SK-N-SH treated with all-trans-retinoic acid at 6 μM for 48 hours (cell line): ENCODE measurements around the gene MAK.

Source experiments
- ATAC-seq: fragments of 200-7000 bp; cut with Tn5 transposase; 3 replicates; pipeline ENCODE4 v1.9.1; 2020; ENCODE audit warnings: mild to moderate bottlenecking, moderate library complexity
- ARNTL ChIP-seq: fragments of 450-650 bp; formaldehyde crosslinking; IDR thresholded peaks from 2 replicates; pipeline ENCODE4 v1.5.0; 2020; ENCODE audit warnings: low read depth, mild to moderate bottlenecking, moderate library complexity, borderline replicate concordance
- BACH2 ChIP-seq: fragments of 250-450 bp; sonication (Bioruptor Pico); IDR thresholded peaks from 2 replicates; pipeline ENCODE4 v1.9.0; 2021; ENCODE audit warnings: mild to moderate bottlenecking, borderline replicate concordance
- CREB5 ChIP-seq: fragments of 250-450 bp; sonication (Bioruptor Pico); IDR thresholded peaks from 2 replicates; pipeline ENCODE4 v1.5.1; 2020; ENCODE audit warnings: low read depth, mild to moderate bottlenecking, moderate library complexity
- CSDC2 ChIP-seq: fragments of 250-450 bp; sonication (Bioruptor Pico); IDR thresholded peaks from 2 replicates; pipeline ENCODE4 v1.5.0; 2020; ENCODE audit warnings: mild to moderate bottlenecking, moderate library complexity
- CSRNP3 ChIP-seq: fragments of 250-450 bp; sonication (Bioruptor Pico); IDR thresholded peaks from 2 replicates; pipeline ENCODE4 v1.5.1; 2021; ENCODE audit warnings: mild to moderate bottlenecking, moderate library complexity
- ESRRG ChIP-seq: fragments of 250-450 bp; sonication (Bioruptor Pico); IDR thresholded peaks from 2 replicates; pipeline ENCODE4 v1.6.1; 2021; ENCODE audit warnings: mild to moderate bottlenecking
- GLIS3 ChIP-seq: fragments of 250-450 bp; sonication (Bioruptor Pico); IDR thresholded peaks from 2 replicates; pipeline ENCODE4 v1.5.0; 2020; ENCODE audit warnings: mild to moderate bottlenecking, moderate library complexity
- ISL1 ChIP-seq: fragments of 250-450 bp; sonication (Bioruptor Pico); IDR thresholded peaks from 2 replicates; pipeline ENCODE4 v2.1.2; 2022; ENCODE audit warnings: mild to moderate bottlenecking, moderate library complexity
- OSR1 ChIP-seq: fragments of 250-450 bp; sonication (Bioruptor Pico); IDR thresholded peaks from 2 replicates; pipeline ENCODE4 v1.8.0; 2022; ENCODE audit warnings: moderate library complexity, mild to moderate bottlenecking, inconsistent platforms
- PPARA ChIP-seq: fragments of 250-450 bp; sonication (Bioruptor Pico); IDR thresholded peaks from 2 replicates; pipeline ENCODE4 v1.5.0; 2020; ENCODE audit warnings: mild to moderate bottlenecking, borderline replicate concordance
- RARB ChIP-seq: fragments of 250-450 bp; sonication (Bioruptor Pico); IDR thresholded peaks from 2 replicates; pipeline ENCODE4 v1.8.0; 2021; ENCODE audit warnings: mild to moderate bottlenecking, moderate library complexity
- SNAI2 ChIP-seq: fragments of 250-450 bp; sonication (Bioruptor Pico); IDR thresholded peaks from 2 replicates; pipeline ENCODE4 v1.5.0; 2020; ENCODE audit warnings: mild to moderate bottlenecking, moderate library complexity
- TCF4 ChIP-seq: fragments of 250-450 bp; sonication (Bioruptor Pico); IDR thresholded peaks from 2 replicates; pipeline ENCODE4 v1.8.0; 2021; ENCODE audit warnings: mild to moderate bottlenecking, moderate library complexity, borderline replicate concordance
- TOX ChIP-seq: fragments of 250-450 bp; sonication (Bioruptor Pico); IDR thresholded peaks from 2 replicates; pipeline ENCODE4 v1.8.0; 2021; ENCODE audit warnings: mild to moderate bottlenecking, moderate library complexity, borderline replicate concordance
- ZC3H10 ChIP-seq: fragments of 250-450 bp; sonication (Bioruptor Pico); IDR thresholded peaks from 2 replicates; pipeline ENCODE4 v1.5.1; 2021; ENCODE audit warnings: mild to moderate bottlenecking, moderate library complexity
- ZFP3 ChIP-seq: fragments of 250-450 bp; sonication (Bioruptor Pico); IDR thresholded peaks from 2 replicates; pipeline ENCODE4 v1.5.0; 2020; ENCODE audit warnings: mild to moderate bottlenecking, moderate library complexity
- ZFP30 ChIP-seq: fragments of 450-650 bp; formaldehyde crosslinking; IDR thresholded peaks from 2 replicates; pipeline ENCODE4 v1.5.0; 2022; ENCODE audit warnings: mild to moderate bottlenecking, moderate library complexity
- ZNF565 ChIP-seq: fragments of 450-650 bp; formaldehyde crosslinking; conservative IDR thresholded peaks from 2 replicates; pipeline ENCODE4 v1.5.0; 2020; ENCODE audit warnings: low read depth, mild to moderate bottlenecking, moderate library complexity
- ZNF70 ChIP-seq: fragments of 450-650 bp; formaldehyde crosslinking; IDR thresholded peaks from 2 replicates; pipeline ENCODE4 v1.5.0; 2020; ENCODE audit warnings: mild to moderate bottlenecking, moderate library complexity
- ZNF8 ChIP-seq: fragments of 450-650 bp; formaldehyde crosslinking; IDR thresholded peaks from 2 replicates; pipeline ENCODE4 v1.5.0; 2020; ENCODE audit warnings: mild to moderate bottlenecking, moderate library complexity
- TF ChIP-seq, protein P1 (sequence below): fragments of 250-450 bp; sonication (Bioruptor Pico); IDR thresholded peaks from 2 replicates; pipeline ENCODE4 v1.8.0; 2020; ENCODE audit warnings: mild to moderate bottlenecking, moderate library complexity, borderline replicate concordance
- TF ChIP-seq, protein P2 (sequence below): fragments of 250-450 bp; sonication (Bioruptor Pico); IDR thresholded peaks from 2 replicates; pipeline ENCODE4 v1.5.0; 2020; ENCODE audit warnings: mild to moderate bottlenecking, moderate library complexity

MAK gene

DNA sequence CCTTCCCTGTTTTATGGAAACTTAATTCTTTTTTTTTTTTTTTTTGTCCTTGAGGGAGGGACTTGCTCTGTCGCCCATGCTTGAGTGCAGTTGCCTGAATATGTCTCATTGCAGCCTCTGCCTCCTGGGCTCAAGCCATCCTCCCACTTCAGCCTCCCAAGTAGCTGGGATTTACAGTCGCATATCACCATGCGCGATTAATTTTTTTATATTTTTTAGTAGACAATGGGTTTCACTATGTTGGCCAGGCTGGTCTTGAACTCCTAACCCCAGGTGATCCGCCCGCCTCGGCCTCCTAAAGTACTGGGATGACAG lies 114.8 kb downstream of the MAK start:
- peak; percentile 4; the same call in 2 of the 3 replicates for ATAC-seq
- TF ChIP-seq, protein P1, sequence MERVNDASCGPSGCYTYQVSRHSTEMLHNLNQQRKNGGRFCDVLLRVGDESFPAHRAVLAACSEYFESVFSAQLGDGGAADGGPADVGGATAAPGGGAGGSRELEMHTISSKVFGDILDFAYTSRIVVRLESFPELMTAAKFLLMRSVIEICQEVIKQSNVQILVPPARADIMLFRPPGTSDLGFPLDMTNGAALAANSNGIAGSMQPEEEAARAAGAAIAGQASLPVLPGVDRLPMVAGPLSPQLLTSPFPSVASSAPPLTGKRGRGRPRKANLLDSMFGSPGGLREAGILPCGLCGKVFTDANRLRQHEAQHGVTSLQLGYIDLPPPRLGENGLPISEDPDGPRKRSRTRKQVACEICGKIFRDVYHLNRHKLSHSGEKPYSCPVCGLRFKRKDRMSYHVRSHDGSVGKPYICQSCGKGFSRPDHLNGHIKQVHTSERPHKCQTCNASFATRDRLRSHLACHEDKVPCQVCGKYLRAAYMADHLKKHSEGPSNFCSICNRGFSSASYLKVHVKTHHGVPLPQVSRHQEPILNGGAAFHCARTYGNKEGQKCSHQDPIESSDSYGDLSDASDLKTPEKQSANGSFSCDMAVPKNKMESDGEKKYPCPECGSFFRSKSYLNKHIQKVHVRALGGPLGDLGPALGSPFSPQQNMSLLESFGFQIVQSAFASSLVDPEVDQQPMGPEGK (CRISPR knock-in tag), result no peak
- TF ChIP-seq ZNF565 (CRISPR knock-in tag) (no peak), ZFP3 (CRISPR knock-in tag) (no peak)
- TF ChIP-seq, all 23 proteins: peak for 0

DNA sequence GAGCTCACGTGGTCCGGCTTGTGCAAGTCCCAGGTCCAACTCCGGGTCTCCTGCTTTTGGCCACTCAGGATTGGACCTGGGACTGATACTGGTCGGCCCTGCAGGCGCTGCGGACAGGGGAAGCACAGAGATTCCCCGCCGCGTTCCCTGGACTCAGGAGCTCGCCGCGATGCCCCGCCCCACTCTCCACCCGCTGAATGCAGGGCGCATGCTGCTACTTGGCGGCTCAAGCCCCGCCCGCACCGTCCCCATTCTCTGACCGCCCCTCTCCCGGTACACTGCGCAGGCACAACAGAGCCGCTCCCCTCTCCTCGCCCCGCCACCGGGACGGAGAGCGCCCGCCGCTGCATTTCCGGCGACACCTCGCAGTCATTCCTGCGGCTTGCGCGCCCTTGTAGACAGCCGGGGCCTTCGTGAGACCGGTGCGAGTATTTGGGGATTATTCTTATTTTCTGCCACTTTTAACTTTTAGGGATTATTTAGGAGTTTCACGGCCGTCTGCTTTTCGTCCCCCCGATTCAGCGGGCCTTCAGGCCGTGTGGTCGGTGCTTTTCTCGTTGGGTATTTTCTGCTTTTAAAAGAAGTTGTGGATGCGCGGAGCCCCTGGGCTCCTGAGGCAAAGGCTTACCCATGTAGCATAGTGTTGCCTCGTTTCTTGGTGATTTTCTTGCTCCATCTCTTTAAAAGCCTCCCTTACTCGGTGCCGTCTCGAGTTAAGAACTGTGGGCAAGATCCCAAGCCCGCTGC lies 115.3 kb downstream of the MAK start, which contains the start of gene TMEM14C:
Gene TMEM14C (plus strand): TSS at position 251 of the 747 bp plus-strand sequence. CDS start 1,544 bp downstream, outside the sequence.
- TF ChIP-seq ZFP30 (CRISPR knock-in tag), result no peak
- TF ChIP-seq TOX (CRISPR knock-in tag), result no peak
- TF ChIP-seq, protein P2, sequence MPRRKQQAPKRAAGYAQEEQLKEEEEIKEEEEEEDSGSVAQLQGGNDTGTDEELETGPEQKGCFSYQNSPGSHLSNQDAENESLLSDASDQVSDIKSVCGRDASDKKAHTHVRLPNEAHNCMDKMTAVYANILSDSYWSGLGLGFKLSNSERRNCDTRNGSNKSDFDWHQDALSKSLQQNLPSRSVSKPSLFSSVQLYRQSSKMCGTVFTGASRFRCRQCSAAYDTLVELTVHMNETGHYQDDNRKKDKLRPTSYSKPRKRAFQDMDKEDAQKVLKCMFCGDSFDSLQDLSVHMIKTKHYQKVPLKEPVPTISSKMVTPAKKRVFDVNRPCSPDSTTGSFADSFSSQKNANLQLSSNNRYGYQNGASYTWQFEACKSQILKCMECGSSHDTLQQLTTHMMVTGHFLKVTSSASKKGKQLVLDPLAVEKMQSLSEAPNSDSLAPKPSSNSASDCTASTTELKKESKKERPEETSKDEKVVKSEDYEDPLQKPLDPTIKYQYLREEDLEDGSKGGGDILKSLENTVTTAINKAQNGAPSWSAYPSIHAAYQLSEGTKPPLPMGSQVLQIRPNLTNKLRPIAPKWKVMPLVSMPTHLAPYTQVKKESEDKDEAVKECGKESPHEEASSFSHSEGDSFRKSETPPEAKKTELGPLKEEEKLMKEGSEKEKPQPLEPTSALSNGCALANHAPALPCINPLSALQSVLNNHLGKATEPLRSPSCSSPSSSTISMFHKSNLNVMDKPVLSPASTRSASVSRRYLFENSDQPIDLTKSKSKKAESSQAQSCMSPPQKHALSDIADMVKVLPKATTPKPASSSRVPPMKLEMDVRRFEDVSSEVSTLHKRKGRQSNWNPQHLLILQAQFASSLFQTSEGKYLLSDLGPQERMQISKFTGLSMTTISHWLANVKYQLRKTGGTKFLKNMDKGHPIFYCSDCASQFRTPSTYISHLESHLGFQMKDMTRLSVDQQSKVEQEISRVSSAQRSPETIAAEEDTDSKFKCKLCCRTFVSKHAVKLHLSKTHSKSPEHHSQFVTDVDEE (CRISPR knock-in tag), result no peak
- TF ChIP-seq CREB5 (CRISPR knock-in tag), result no peak
- TF ChIP-seq OSR1, result no peak
- TF ChIP-seq GLIS3 (CRISPR knock-in tag), result no peak
- TF ChIP-seq ZNF8 (CRISPR knock-in tag), result no peak
- no peak for TF ChIP-seq SNAI2 (CRISPR knock-in tag)
- TF ChIP-seq BACH2 (CRISPR knock-in tag), result no peak
- TF ChIP-seq ZNF565 (CRISPR knock-in tag), result no peak
- no peak for TF ChIP-seq ISL1 (CRISPR knock-in tag)
- peak; percentile 99 for ATAC-seq

GRCh38 chr6:10722570-10722819 lies 115.8 kb downstream of the MAK start:
- no peak for TF ChIP-seq CSRNP3
- no peak for TF ChIP-seq ZFP3 (CRISPR knock-in tag)
- TF ChIP-seq, protein P1 (CRISPR knock-in tag), result no peak
- TF ChIP-seq GLIS3 (CRISPR knock-in tag), result no peak
- TF ChIP-seq CREB5 (CRISPR knock-in tag), result no peak
- no peak for TF ChIP-seq ESRRG (CRISPR knock-in tag)
- TF ChIP-seq SNAI2 (CRISPR knock-in tag), result no peak
- no peak for TF ChIP-seq ZC3H10 (CRISPR knock-in tag)
- TF ChIP-seq PPARA (CRISPR knock-in tag), result no peak
- TF ChIP-seq CSDC2 (CRISPR knock-in tag), result no peak
- TF ChIP-seq RARB (CRISPR knock-in tag), result no peak
- TF ChIP-seq ARNTL (CRISPR knock-in tag), result no peak
- no peak for TF ChIP-seq ZNF8 (CRISPR knock-in tag)
- TF ChIP-seq OSR1, result no peak
- TF ChIP-seq TCF4 (CRISPR knock-in tag), result no peak
- no peak for TF ChIP-seq ZNF565 (CRISPR knock-in tag)
- no peak for TF ChIP-seq ZNF70 (CRISPR knock-in tag)
- no peak for TF ChIP-seq BACH2 (CRISPR knock-in tag)
- ATAC-seq, result no peak
